HepG2 (cell line): Measurements from ENCODE around the gene ST8SIA4. TPM values are rescaled to one million over a fixed set of nuclear protein-coding genes. Genes with fewer than 3 reads are reported as not detected.

ENCODE experiments used
- ATAC-seq: fragments of 200-7000 bp; cut with Tn5 transposase; 3 replicates; pipeline ENCODE4 v1.9.1; 2020; ENCODE audit warnings: mild to moderate bottlenecking, moderate library complexity
- BruUV-seq: library from RNA; stranded (reverse); fragments of 400-500 nt; replicated peaks from 2 replicates; lab custom pipeline; 2021; lab: Mats Ljungman, UMichigan
- CTCF ChIA-PET: fragments of 300-600 bp; formaldehyde crosslinking; extraction: SDS; loops from one replicate; lab custom pipeline; 2021; ENCODE audit warnings: low total read pairs, inconsistent platforms, low intra/inter-chr PET ratio; lab: Yijun Ruan, JAX
- POLR2A ChIA-PET: fragments of 350-600 bp; sonication (Branson Sonifier 250); formaldehyde crosslinking; loops from one replicate; lab custom pipeline; 2020; ENCODE audit warnings: antibody characterized with exemption, inconsistent platforms; lab: Yijun Ruan, JAX
- DNase-seq: peaks from one replicate; pipeline ENCODE4 v3.0.0-alpha.2; 2015; ENCODE audit warnings: low spot score
- FAIRE-seq: peaks from 3 replicates; lab custom pipeline; 2011; peaks lifted over from hg19 to GRCh38; lab: Jason Lieb, UNC
- H2AFZ ChIP-seq: one replicate; pipeline ENCODE4 v1.6.1; 2011; ENCODE audit warnings: low read length, inconsistent platforms
- H3K27ac ChIP-seq: fragments of 300-600 bp; 3 replicates; pipeline ENCODE4 v1.8.0; 2011; ENCODE audit warnings: mixed run types, mild to moderate bottlenecking, mixed read lengths, low read length, inconsistent platforms; ENCODE audit not compliant: insufficient read depth; ENCODE audit errors: extremely low read length
- H3K27me3 ChIP-seq, 2 experiments: fragments of 200-600 bp in 1 of 2; 2 replicates in 1 of 2; 3 replicates in 1 of 2; pipeline versions ENCODE4 v1.6.0 to v1.8.0; 2011; ENCODE audit warnings: low read length in 2 of 2, mild to moderate bottlenecking in 2 of 2, moderate library complexity in 2 of 2, inconsistent platforms in 1 of 2; ENCODE audit not compliant: insufficient read depth in 2 of 2, control insufficient read depth in 1 of 2
- H3K36me3 ChIP-seq, 2 experiments: fragments of 200-600 bp in 1 of 2; replicated peaks in 1 of 2; 2 replicates in 1 of 2; 3 replicates in 1 of 2; pipeline versions ENCODE4 v1.5.1 to v1.8.0; 2011; ENCODE audit warnings: low read length in 2 of 2, inconsistent platforms in 1 of 2; ENCODE audit not compliant: insufficient read depth in 2 of 2, control insufficient read depth in 1 of 2
- H3K4me1 ChIP-seq: 2 replicates; pipeline ENCODE4 v1.5.1; 2012; ENCODE audit warnings: low read length, inconsistent platforms; ENCODE audit not compliant: insufficient read depth
- H3K4me2 ChIP-seq: 2 replicates; pipeline ENCODE4 v1.6.0; 2011; ENCODE audit warnings: low read depth, low read length, inconsistent platforms
- H3K4me3 ChIP-seq, 3 experiments: fragments of 200-600 bp in 1 of 3; sonication (generic), shearing (Covaris generic) in 1 of 3; replicated peaks in 1 of 3; 2 replicates each; pipeline ENCODE4 v1.5.1; 2011 to 2016; ENCODE audit warnings: low read length in 3 of 3, inconsistent platforms in 2 of 3, low read depth in 2 of 3, mild to moderate bottlenecking in 2 of 3, control low read depth in 1 of 3, mixed read lengths in 1 of 3; ENCODE audit not compliant: insufficient read depth in 1 of 3
- H3K79me2 ChIP-seq: one replicate; pipeline ENCODE4 v1.6.1; 2011; ENCODE audit warnings: low read length, inconsistent platforms; ENCODE audit not compliant: insufficient read depth
- H3K9ac ChIP-seq: 2 replicates; pipeline ENCODE4 v1.6.0; 2011; ENCODE audit warnings: mild to moderate bottlenecking, low read depth, low read length, inconsistent platforms; ENCODE audit not compliant: insufficient read depth
- H3K9me3 ChIP-seq: 2 replicates; pipeline ENCODE4 v1.5.1; 2012; ENCODE audit warnings: mild to moderate bottlenecking, low read length
- H4K20me1 ChIP-seq: 2 replicates; pipeline ENCODE4 v1.6.0; 2011; ENCODE audit warnings: inconsistent platforms, mild to moderate bottlenecking, low read length, moderate library complexity; ENCODE audit not compliant: insufficient read depth
- ARID4A ChIP-seq: sonication (generic); formaldehyde crosslinking; IDR thresholded peaks from 2 replicates; pipeline ENCODE4 v1.5.0; 2020; ENCODE audit warnings: mild to moderate bottlenecking, missing genetic modification reagents, borderline replicate concordance
- BRF2 ChIP-seq: sonication (generic); formaldehyde crosslinking; IDR thresholded peaks from 2 replicates; pipeline ENCODE4 v1.8.1; 2022; ENCODE audit warnings: mild to moderate bottlenecking, missing genetic modification reagents
- CBFB ChIP-seq: sonication (generic); formaldehyde crosslinking; IDR thresholded peaks from 2 replicates; pipeline ENCODE4 v1.4.0; 2020; ENCODE audit warnings: missing genetic modification reagents
- NR2C2 ChIP-seq: sonication (generic); formaldehyde crosslinking; IDR thresholded peaks from 2 replicates; pipeline ENCODE4 v1.4.0; 2020; ENCODE audit warnings: missing genetic modification reagents, mild to moderate bottlenecking, moderate library complexity, borderline replicate concordance
- SKI ChIP-seq: fragments of 450-650 bp; IDR thresholded peaks from one replicate; pipeline ENCODE4 v1.6.1; 2018; ENCODE audit warnings: mild to moderate bottlenecking; ENCODE audit not compliant: partially characterized antibody
- ZMYM4 ChIP-seq: sonication (generic); formaldehyde crosslinking; IDR thresholded peaks from 2 replicates; pipeline ENCODE4 v1.8.1; 2023; ENCODE audit warnings: mild to moderate bottlenecking, missing genetic modification reagents
- in situ Hi-C: cut with HindIII; loops from 2 replicates; pipeline ENCODE4 v1.10.0; 2017; ENCODE audit warnings: low pct_unique_long_range_greater_than_20kb; ENCODE audit not compliant: extremely low pct_ligation_motif_present
- intact Hi-C: fragments of 100-400 bp; cut with micrococcal nuclease; formaldehyde crosslinking; loops from one replicate; pipeline ENCODE4 v1.10.0; 2022; ENCODE audit not compliant: unreplicated experiment
- polyA plus RNA-seq, 8 experiments: library from polyadenylated mRNA; depleted of rRNA in 3 of 8; stranded (reverse) in 7 of 8; unstranded in 1 of 8; fragments of >200 nt; fragmentation: Illumina TruSeq in 4 of 8; extraction: Trizol in 4 of 8; gene quantifications; 2 replicates each; pipeline versions ENCODE4 v1.2.1 to v1.2.3, GENCODE V29; 2011 to 2016; ENCODE audit warnings: low read depth in 4 of 8, missing spikeins in 1 of 8, mixed read lengths in 1 of 8; ENCODE audit not compliant: insufficient read depth in 1 of 8
- total RNA-seq, 5 experiments: library from RNA; depleted of rRNA; stranded (reverse); fragments of >200 nt; fragmentation: Illumina TruSeq; extraction: Trizol; gene quantifications; 2 replicates each; pipeline ENCODE4 v1.2.3, GENCODE V29; 2016; ENCODE audit warnings: low read depth in 1 of 5

ST8SIA4 gene
- total and polyA plus RNA-seq, 2 of the 13 experiments (the other 11 are each of a cell fraction or from before 2014, with no cell fraction given) = not detected

DNA sequence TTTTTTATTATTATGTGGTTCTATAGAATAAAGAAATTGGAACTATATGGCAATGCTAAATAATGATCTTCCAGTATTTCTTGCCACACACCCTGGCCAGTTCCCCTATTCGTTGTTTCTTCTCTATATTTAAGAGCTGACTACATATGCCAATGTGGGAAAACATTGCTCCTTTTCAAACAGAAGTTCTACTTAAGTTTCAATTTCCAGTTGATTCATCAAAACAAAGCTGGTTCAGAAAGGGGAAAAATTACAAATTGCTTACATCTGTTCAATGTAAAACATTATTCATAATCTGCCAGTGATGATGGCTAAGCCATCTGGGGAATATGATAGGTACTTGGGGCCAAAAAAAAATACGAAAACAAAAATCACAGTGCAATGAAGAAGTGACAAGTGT lies 76.9 kb downstream of the ST8SIA4 start (continued):
- TF ChIP-seq ARID4A (CRISPR knock-in tag) = no peak

DNA sequence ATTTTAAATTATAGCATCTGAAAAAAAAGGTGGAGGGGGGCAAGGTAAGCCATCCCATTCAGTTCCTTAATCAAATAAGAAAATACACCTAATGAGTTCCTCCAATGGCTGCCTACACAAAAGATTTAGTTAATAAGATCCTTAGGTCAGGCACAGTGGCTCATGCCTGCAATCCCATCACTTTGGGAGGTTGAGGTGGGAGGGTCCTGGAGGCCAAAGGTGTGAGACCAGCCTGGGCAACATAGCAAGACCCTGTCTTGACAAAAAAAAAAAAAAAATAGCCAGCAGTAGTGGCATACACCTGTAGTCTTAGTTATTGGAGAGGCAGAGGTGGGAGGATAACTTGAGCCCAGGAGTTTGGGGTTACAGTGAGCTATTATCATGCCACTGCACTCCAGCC lies 78.4 kb downstream of the ST8SIA4 start:
- DNase-seq = no peak
- H3K4me2 ChIP-seq = no peak overlapping the region
- H3K4me3 ChIP-seq = no peak overlapping the region
- CTCF ChIA-PET = no interaction called here
- no peaks in the 10 kb centered on the region for H4K20me1 ChIP-seq
- H3K4me1 ChIP-seq = no peaks in the 10 kb centered on the region
- no peak for FAIRE-seq
- H3K27ac ChIP-seq = no peak overlapping the region
- no peak overlapping the region for H2AFZ ChIP-seq
- in situ Hi-C loops (no loop called here), intact Hi-C loops (no loop called here)
- BruUV-seq = no TSS peak
- TF ChIP-seq SKI (no peak), ZMYM4 (CRISPR knock-in tag) (no peak), BRF2 (CRISPR knock-in tag) (no peak), NR2C2 (CRISPR knock-in tag) (no peak), CBFB (CRISPR knock-in tag) (no peak)
- no peaks in the 10 kb centered on the region for H3K79me2 ChIP-seq
- no peaks in the 10 kb centered on the region for H3K36me3 ChIP-seq
- no peaks in the 10 kb centered on the region for H3K9me3 ChIP-seq
- POLR2A ChIA-PET = no interaction called here
- no peak for ATAC-seq
- H3K9ac ChIP-seq = no peak overlapping the region
- H3K27me3 ChIP-seq = no peaks in the 10 kb centered on the region
